Measurements from ENCODE around the gene ANKHD1.

Gene ANKHD1, protein sequence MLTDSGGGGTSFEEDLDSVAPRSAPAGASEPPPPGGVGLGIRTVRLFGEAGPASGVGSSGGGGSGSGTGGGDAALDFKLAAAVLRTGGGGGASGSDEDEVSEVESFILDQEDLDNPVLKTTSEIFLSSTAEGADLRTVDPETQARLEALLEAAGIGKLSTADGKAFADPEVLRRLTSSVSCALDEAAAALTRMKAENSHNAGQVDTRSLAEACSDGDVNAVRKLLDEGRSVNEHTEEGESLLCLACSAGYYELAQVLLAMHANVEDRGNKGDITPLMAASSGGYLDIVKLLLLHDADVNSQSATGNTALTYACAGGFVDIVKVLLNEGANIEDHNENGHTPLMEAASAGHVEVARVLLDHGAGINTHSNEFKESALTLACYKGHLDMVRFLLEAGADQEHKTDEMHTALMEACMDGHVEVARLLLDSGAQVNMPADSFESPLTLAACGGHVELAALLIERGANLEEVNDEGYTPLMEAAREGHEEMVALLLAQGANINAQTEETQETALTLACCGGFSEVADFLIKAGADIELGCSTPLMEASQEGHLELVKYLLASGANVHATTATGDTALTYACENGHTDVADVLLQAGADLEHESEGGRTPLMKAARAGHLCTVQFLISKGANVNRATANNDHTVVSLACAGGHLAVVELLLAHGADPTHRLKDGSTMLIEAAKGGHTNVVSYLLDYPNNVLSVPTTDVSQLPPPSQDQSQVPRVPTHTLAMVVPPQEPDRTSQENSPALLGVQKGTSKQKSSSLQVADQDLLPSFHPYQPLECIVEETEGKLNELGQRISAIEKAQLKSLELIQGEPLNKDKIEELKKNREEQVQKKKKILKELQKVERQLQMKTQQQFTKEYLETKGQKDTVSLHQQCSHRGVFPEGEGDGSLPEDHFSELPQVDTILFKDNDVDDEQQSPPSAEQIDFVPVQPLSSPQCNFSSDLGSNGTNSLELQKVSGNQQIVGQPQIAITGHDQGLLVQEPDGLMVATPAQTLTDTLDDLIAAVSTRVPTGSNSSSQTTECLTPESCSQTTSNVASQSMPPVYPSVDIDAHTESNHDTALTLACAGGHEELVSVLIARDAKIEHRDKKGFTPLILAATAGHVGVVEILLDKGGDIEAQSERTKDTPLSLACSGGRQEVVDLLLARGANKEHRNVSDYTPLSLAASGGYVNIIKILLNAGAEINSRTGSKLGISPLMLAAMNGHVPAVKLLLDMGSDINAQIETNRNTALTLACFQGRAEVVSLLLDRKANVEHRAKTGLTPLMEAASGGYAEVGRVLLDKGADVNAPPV (N-terminal part only)

DNA sequence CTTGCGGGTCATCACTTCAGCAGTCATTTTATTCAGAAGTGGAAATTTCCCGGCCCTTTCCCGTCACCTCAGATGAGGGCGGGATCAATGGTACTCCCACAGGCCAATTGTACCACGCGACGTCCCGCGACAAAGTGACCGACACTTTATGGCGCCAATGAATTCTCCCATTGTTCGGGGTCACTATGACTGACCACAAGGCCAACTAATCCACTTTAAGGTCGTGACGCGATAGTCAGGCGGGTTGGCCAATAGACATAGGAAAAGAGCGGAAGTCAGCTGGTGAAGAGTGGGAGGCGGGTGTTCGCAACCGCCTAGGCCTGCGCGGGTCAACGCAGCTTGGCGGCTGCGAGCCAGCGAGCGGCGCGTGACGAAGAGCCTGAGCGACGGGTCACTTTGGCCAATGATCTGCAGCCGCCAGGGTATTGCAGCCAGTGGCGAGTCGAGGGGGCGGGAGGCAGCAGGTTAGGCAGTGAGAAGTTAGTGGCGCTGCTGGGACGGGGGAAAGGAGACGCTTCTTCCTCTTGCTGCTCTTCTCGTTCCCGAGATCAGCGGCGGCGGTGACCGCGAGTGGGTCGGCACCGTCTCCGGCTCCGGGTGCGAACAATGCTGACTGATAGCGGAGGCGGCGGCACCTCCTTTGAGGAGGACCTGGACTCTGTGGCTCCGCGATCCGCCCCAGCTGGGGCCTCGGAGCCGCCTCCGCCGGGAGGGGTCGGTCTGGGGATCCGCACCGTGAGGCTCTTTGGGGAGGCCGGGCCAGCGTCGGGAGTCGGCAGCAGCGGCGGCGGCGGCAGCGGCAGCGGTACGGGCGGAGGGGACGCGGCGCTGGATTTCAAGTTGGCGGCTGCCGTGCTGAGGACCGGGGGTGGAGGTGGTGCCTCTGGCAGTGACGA, at the start of gene ANKHD1:
Gene ANKHD1, plus strand, starts transcription at position 472 of the 896 bp plus-strand sequence. Its CDS starts 135 bp downstream, at position 607.
- DNase-seq (ENCODE audit: low read depth, low spot score), result peak; percentile 90

- DNase-seq (ENCODE audit: low read depth, low spot score), result no peak
Observed at GRCh38 chr5:140355546-140355945, 46.1 kb upstream of the ANKHD1 start.

- DNase-seq (ENCODE audit: low read depth, low spot score), result no peak
Observed at GRCh38 chr5:140356853-140357725, 44.5 kb upstream of the ANKHD1 start.

GRCh38 chr5:140357726-140358093, 43.9 kb upstream of the ANKHD1 start:
- peak; percentile 42 for DNase-seq (ENCODE audit: low read depth, low spot score)

GRCh38 chr5:140358738-140359310, 42.8 kb upstream of the ANKHD1 start:
- no peak for DNase-seq (ENCODE audit: low read depth, low spot score)

GRCh38 chr5:140360101-140360500, 41.5 kb upstream of the ANKHD1 start, which contains the start of gene SLC4A9:
Gene SLC4A9, plus strand, starts transcription at chr5:140360194. Its CDS starts 43 bp downstream, at chr5:140360237.
- DNase-seq (ENCODE audit: low read depth, low spot score), result no peak

GRCh38 chr5:140360681-140361479, 40.8 kb upstream of the ANKHD1 start:
- no peak for DNase-seq (ENCODE audit: low read depth, low spot score)

- DNase-seq (ENCODE audit: low read depth, low spot score), result no peak
Observed at GRCh38 chr5:140361901-140362300, 39.7 kb upstream of the ANKHD1 start.

- no peak for DNase-seq (ENCODE audit: low read depth, low spot score)
Observed at GRCh38 chr5:140362311-140362710, 39.3 kb upstream of the ANKHD1 start.

DNA sequence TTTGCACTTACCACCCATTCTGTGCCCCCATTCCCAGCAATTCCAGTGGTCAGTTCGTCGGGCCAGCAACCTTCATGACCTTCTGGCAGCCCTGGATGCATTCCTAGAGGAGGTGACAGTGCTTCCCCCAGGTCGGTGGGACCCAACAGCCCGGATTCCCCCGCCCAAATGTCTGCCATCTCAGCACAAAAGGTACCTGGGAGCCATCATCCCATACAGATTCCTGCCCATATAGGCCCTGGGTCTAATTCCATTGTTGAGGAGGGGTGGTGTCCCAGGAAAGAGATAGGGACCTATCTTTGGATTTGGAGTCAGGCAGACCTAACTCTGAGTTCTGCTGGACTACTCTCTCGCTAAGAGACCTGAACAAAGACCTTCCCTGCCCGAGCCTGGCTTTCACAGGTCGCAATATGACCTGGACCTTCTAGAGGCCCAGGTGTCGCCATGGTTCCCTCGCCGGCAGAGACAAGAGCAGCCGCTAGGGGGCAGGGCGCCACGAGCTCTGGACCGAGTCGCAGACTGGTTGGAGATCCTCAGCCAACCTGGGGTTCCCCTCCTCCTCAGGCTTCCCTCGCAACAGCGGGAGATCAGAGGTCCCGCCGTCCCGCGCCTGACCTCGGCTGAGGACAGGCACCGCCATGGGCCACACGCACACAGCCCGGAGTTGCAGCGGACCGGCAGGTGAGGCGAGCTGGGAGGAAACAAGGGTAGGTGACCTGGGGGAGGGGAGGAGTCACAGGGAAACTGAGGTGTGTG, 38.6 kb upstream of the ANKHD1 start:
- DNase-seq (ENCODE audit: low read depth, low spot score), result peak; percentile 63

GRCh38 chr5:140363631-140364471, 37.8 kb upstream of the ANKHD1 start:
- DNase-seq (ENCODE audit: low read depth, low spot score), result no peak

DNA sequence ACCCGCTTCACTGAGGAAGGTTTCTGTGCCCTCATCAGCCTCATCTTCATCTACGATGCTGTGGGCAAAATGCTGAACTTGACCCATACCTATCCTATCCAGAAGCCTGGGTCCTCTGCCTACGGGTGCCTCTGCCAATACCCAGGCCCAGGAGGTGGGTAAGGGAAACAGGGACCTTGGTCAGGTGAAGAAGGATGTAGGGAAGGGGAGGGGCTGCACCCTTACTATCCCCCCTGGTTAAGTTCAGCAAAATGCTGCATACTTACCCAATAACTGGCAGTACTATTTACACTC, 37.2 kb upstream of the ANKHD1 start:
- no peak for DNase-seq (ENCODE audit: low read depth, low spot score)

GRCh38 chr5:140365282-140365681, 36.4 kb upstream of the ANKHD1 start:
- DNase-seq (ENCODE audit: low read depth, low spot score), result no peak

DNA sequence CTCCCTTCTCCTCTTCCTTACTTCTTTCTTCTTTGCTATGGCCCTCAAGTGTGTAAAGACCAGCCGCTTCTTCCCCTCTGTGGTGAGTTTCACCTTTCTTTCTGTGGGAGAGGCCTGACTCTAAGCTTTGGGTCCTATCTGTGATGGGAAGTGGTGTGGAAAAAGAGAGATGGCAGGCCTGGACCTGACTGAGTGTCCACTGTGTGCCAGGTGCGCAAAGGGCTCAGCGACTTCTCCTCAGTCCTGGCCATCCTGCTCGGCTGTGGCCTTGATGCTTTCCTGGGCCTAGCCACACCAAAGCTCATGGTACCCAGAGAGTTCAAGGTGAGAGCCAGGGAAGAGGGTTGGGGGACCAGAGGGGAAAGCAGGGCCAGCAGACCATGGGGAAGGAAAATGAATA, 35.7 kb upstream of the ANKHD1 start:
- DNase-seq (ENCODE audit: low read depth, low spot score), result no peak

DNA sequence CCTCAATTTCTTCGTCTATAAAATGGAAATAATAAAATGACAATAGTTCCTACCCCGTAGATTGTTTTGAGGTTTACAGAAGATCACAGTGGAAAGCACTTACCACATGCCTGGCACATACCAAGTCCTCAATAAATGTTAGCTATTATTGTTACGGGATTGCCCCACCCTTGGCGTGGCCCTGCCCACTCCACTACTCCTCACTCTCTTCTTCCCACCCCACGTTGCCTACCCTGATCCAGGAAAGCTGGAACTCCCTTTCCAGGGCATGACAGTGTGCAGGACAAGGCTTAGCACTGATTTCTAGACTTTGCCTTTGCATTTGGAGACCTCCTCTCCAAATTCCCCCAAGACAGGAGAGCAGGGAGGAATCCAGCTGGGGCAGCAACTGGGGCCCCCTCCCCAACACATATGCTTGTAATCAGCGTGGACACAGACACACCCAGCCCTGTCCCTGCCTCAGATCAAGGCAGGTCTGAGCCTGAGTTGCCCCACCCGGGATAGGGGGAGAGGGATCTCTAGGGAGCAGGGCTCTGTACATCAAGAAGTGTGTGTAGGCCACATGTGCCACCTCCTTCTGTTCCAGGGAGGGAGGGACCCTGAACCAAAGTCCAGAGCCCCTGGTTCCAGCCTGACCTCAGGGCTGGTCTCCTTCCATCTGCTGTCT, 34.9 kb upstream of the ANKHD1 start:
- no peak for DNase-seq (ENCODE audit: low read depth, low spot score)

- DNase-seq (ENCODE audit: low read depth, low spot score), result no peak
Observed at GRCh38 chr5:140367256-140368013, 34.2 kb upstream of the ANKHD1 start.

All from activated naive CD8-positive, alpha-beta T cell treated with anti-CD3 and anti-CD28 coated beads, Interleukin-2, amount 50 U/mL, for 16 hours (primary cell).